Activated CD4-positive, alpha-beta T cell treated with anti-CD3 and anti-CD28 coated beads, Interleukin-2, amount 50 U/mL, for 24 hours (primary cell): ENCODE results near the gene SLC34A1.

ENCODE experiments used
- DNase-seq, 2 donors: peaks; one replicate each; pipeline ENCODE4 v3.0.0-alpha.2; 2020; ENCODE audit warnings: low read depth in 1 of 2, low spot score in 1 of 2

Gene SLC34A1

DNA sequence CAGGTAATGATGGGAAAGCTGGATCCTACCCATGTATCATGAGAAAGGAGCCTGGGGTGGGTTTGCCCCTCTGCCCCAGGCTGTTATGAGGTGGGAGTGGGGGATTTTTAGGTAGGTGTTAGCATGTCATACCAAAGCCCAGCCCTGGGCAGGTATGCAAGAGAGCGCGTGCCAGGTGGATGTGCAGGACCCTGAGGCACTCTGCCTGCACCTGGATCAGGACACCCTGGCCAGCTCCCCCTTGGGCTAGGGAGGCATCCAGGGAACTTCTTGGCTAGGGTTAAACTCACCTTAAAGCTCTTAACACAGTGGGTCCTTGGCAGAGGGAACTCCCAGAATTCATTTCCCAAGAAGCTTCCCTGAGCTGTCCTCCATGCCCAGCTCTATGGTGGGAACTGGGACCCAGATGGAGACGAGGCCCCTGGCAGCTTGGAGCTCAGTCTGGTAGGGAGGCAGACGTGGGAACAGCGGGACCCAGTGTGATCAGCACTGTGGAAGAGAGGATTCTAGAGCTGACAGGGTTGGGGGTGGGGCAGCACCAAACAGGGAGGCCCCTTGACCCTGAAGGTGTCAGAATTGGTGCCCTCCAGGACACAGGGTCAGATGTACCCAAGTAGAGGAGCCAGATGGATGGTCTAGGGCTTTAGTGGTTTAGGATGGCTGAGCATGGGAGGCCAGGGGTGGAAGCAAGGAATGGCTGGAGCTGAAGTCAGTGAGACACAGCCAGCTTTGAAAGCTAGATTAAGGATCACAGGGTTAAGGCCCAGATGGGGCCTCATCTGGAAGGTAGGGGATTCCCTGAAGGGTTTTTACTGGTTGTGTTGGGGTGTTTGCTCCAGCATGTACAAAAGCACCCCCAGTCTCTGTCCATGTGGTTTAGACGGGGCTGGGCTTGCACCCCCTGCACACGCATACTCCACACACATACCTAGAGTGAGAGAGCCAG, 60.1 kb downstream of the SLC34A1 start:
- no peak for DNase-seq

DNA sequence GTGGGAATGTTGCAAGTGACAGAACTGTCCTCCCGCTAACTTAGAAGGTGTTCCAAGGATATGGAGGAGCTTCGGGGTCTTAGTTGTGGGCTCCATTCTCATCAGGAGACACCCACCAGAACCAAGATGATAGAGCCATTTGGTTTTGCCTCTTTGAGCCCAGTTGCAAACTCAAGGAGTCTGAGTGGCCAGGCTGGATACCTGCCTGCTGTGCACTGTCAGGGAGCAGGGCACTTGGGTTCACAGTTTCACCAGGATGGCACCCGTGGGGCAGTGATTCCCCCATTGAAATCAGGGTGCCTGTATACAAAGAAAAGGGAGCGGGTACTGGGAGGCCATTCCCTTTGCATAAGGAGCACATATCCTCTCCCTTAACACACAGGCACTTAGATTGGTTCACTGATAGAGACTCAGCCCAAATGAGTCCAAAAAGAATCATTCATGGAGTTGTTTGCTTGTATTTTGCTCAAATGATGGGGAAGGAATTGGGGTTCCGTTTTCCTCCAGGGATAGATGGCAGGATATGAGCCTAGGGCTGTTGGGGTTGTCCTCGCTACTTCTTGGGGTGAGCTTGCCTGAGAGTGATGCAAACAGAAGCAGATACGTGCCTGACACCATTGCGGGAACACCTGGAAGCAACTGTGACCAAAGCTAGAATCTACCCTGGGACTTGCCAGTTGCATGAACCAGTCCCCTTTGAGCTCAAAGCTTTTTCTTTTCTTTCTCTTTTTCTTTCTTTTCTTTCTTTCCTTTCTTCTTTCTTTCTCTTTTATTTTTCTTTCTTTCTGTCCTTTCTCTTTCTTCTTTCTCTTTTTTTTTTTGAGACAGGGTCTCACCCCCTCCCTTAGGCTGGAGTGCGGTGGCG, 61.0 kb downstream of the SLC34A1 start:
- DNase-seq: no peak

GRCh38 chr5:177445917-177446199, 61.6 kb downstream of the SLC34A1 start:
- no peak for DNase-seq

DNA sequence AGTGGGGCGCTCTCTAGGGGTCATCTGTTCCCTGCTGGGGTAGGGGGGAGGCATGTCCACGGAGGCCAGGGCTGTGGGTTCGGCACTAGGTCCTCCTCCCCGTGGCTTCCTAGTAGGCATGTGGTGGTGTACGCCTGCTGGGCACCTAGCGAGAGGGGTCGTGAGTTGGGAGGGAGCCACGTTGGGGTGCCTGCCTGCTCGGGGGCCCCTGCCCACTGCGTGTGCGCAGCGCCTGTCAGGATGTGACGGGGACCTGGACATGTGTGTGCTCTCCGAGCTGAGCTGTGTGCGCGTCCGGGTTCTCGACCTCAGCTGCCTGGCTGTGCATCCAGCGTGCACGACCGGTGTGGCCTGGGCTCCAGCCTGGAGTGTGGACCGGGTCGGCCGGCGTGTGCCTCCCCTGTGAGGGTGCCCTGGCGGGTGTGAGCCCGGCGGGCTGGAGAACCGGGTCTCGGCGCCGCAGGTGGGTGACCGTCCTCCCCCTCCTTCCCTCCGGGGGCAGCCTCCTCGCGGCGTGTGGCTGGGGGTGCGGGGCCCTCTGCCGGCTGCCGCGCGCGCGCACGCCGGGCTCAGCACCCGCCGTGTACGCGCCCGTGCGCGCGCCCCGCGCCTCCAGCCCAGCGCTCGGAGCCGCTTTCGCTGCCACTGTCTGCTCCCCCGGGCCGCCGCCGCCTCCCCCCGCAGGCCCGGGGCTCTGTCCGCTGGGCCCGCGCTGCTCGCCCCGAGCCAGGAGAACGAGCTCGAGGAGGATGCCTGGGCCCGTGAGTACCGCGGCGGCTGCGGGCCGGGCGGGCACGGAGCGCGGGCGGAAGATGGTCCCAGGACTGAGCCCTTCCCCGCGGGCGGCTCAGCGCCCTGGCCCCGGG, 62.2 kb downstream of the SLC34A1 start, which contains the start of gene PRR7:
Gene PRR7 (plus strand): TSS at position 615 of the 866 bp plus-strand sequence. CDS start 8,254 bp downstream, outside the sequence.
- DNase-seq: peak in 1 of 2 donors; percentile 46

- peak in 1 of 2 donors; percentile 55 for DNase-seq
Observed at GRCh38 chr5:177447066-177447610, 62.9 kb downstream of the SLC34A1 start.

DNA sequence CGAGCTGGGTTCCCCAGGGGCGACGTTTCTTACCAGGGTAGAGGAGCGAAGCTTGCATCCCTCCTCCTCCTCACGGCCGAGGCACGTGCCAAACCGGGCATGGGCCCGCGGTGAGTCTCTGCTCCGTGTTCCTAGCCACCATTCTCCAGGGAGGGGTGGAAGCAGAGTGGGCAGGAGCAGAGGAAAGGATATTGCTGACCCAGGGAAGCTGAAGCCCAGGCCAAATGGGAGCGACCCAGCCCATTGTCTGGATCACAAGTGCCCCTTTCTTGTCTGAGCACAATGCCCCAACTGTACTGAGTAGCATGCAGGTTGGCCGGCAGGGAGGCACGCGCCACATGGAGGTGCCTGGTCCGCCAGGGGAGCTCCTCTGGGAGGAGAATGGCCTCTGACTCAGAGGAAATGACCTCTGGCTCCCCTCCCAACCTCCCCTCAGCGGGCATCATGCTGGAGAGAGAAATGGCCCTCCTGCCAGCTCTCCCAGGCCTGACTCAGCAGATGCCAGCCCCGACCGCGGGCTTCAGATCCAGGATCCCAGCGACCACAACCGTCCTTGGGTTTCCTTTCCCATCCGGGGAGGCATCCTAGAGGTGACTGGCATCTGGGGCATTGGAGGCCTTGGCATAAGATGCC, 63.5 kb downstream of the SLC34A1 start:
- DNase-seq: no peak
